ENCODE measurements around the gene PARVG.
A peak's percentile ranks its signal among the peaks of the same experiment; 100 is the strongest.

PARVG gene

DNA sequence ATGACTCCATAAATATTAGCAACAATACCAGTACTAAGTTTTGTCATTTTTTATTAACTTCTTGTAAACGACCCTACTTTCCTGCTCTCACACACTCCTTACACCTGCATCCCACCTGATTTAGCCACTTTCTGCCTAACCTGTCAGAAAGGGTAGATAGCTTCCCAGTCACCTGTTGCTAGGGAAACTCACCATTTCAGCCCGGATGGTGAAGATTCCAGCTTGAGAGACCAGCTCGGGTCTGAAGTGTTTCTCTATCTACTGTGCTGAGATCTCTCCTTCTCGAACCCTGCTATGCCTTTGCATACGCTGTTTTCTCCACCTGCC lies at the start of gene PARVG:
Gene PARVG (plus strand): TSS at position 220 of the 327 bp plus-strand sequence. CDS start 2,405 bp downstream, outside the sequence.
- peak; percentile 84 for DNase-seq (ENCODE audit: low spot score)
- in situ Hi-C loops (cut with MboI; ENCODE audit: low sequenced_read_pairs, unreplicated experiment) = no loop called here
- TF ChIP-seq, protein P1, sequence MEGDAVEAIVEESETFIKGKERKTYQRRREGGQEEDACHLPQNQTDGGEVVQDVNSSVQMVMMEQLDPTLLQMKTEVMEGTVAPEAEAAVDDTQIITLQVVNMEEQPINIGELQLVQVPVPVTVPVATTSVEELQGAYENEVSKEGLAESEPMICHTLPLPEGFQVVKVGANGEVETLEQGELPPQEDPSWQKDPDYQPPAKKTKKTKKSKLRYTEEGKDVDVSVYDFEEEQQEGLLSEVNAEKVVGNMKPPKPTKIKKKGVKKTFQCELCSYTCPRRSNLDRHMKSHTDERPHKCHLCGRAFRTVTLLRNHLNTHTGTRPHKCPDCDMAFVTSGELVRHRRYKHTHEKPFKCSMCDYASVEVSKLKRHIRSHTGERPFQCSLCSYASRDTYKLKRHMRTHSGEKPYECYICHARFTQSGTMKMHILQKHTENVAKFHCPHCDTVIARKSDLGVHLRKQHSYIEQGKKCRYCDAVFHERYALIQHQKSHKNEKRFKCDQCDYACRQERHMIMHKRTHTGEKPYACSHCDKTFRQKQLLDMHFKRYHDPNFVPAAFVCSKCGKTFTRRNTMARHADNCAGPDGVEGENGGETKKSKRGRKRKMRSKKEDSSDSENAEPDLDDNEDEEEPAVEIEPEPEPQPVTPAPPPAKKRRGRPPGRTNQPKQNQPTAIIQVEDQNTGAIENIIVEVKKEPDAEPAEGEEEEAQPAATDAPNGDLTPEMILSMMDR (IDR thresholded peaks at IDR 0.05; ENCODE audit: borderline replicate concordance, control extremely low read depth, extremely low read depth, insufficient read depth, missing control alignments) = no peak

DNA sequence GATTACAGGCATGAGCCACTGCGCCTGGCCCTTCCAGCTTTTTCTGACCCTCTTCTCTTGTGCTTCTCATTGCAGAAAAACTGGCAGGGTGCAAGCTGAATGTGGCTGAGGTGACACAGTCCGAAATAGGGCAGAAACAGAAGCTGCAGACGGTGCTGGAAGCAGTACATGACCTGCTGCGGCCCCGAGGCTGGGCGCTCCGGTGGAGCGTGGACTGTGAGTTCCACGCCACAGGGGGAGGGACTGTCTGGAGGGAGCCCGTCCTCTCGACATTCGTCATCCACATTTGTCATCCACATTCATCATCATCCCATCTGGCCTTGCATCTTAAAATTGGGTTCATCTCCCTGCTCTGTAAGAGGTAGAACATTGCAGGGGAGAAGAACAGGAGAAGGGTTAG lies 49.3 kb upstream of the PARVG start:
- in situ Hi-C loops (cut with MboI; ENCODE audit: low sequenced_read_pairs, unreplicated experiment) = no loop called here
- no peak for DNase-seq (ENCODE audit: low spot score)
- TF ChIP-seq, protein P1 (IDR thresholded peaks at IDR 0.05; ENCODE audit: borderline replicate concordance, control extremely low read depth, extremely low read depth, insufficient read depth, missing control alignments) = no peak

GRCh38 chr22:44131989-44132685 lies 48.6 kb upstream of the PARVG start:
- in situ Hi-C loops (cut with MboI; ENCODE audit: low sequenced_read_pairs, unreplicated experiment) = no loop called here

DNA sequence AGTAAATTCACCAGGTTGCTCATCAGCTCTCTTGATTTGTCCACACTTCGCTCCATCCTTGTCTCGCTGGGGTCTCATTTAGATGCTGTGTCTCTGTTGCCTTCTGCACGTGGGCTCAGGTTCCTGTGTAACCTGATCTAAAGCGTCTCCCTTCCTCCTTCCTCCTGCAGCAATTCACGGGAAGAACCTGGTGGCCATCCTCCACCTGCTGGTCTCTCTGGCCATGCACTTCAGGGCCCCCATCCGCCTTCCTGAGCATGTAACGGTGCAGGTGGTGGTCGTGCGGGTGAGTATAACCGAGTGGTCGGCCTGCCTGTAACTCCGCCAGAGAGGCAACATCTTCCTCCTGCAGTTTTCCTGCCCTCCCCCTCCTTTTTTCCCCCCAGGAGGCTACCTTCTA lies 48.0 kb upstream of the PARVG start:
- in situ Hi-C loops (cut with MboI; ENCODE audit: low sequenced_read_pairs, unreplicated experiment) = no loop called here
- no peak for DNase-seq (ENCODE audit: low spot score)
- TF ChIP-seq, protein P1 (IDR thresholded peaks at IDR 0.05; ENCODE audit: borderline replicate concordance, control extremely low read depth, extremely low read depth, insufficient read depth, missing control alignments) = no peak

More at GRCh38 chr22:44131989-44132685, 48.6 kb upstream of the PARVG start:
- TF ChIP-seq, protein P1 (IDR thresholded peaks at IDR 0.05; ENCODE audit: borderline replicate concordance, control extremely low read depth, extremely low read depth, insufficient read depth, missing control alignments) = no peak
- DNase-seq (ENCODE audit: low spot score) = no peak

- no peak for DNase-seq (ENCODE audit: low spot score)
- TF ChIP-seq, protein P1 (IDR thresholded peaks at IDR 0.05; ENCODE audit: borderline replicate concordance, control extremely low read depth, extremely low read depth, insufficient read depth, missing control alignments) = no peak
- in situ Hi-C loops (cut with MboI; ENCODE audit: low sequenced_read_pairs, unreplicated experiment) = no loop called here
Measured at GRCh38 chr22:44133161-44133560, 47.6 kb upstream of the PARVG start.

DNA sequence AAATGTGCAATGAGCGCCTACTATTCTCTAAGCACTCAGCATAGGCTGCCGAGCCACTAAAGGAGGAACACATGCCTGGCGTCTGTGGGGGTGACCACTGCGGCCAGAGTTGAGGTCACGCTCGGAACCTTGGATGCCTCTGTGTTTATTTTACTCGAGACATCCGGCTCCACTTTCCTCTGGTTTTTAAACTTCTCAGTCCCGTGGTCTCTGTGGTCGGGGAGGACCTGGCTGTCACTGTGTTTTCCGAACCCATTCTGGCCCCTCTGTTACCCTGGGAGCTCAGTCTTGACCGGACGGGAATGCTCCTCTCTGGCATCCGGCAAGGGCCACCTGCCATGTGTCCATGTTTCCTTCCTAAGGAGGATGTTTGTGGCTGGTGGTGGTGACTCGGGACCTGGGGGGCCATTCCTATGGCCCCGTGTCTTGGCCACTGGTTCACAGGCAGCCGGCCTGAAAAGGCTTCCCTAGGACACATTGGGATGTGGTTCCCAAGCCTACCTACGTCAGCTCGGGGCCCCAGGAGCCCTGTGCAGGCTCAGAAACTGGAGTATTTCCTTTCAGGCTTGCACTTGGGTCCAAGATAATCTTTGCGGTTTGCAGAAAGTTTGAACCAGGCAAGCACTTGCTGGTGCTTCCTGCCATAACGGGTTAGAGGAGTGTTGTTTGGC lies 46.7 kb upstream of the PARVG start:
- TF ChIP-seq, protein P1 (IDR thresholded peaks at IDR 0.05; ENCODE audit: borderline replicate concordance, control extremely low read depth, extremely low read depth, insufficient read depth, missing control alignments) = no peak
- in situ Hi-C loops (cut with MboI; ENCODE audit: low sequenced_read_pairs, unreplicated experiment) = no loop called here
- no peak for DNase-seq (ENCODE audit: low spot score)
